ENCODE data around the gene PRKG1.

DNA sequence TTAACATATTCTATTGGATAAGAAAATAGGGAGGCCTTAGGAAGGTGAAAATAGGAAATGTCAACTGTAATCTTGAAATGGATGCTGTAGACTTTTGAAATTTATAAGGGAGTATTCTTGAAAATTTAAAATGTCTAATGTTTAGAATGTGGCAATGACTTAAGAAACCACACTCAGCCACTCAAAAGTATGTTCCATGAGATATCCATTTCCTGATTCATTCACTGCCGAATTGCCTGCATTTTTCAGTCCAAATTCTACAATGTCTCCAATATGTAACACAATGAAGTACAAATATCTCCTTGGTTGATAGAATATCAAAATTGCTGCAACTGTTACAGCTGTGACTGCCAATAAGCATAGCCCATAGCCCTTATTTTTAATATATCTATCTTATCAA is 25.9 kb downstream of the PRKG1 start:
- TF ChIP-seq, protein P1, sequence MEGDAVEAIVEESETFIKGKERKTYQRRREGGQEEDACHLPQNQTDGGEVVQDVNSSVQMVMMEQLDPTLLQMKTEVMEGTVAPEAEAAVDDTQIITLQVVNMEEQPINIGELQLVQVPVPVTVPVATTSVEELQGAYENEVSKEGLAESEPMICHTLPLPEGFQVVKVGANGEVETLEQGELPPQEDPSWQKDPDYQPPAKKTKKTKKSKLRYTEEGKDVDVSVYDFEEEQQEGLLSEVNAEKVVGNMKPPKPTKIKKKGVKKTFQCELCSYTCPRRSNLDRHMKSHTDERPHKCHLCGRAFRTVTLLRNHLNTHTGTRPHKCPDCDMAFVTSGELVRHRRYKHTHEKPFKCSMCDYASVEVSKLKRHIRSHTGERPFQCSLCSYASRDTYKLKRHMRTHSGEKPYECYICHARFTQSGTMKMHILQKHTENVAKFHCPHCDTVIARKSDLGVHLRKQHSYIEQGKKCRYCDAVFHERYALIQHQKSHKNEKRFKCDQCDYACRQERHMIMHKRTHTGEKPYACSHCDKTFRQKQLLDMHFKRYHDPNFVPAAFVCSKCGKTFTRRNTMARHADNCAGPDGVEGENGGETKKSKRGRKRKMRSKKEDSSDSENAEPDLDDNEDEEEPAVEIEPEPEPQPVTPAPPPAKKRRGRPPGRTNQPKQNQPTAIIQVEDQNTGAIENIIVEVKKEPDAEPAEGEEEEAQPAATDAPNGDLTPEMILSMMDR (IDR thresholded peaks at IDR 0.05; ENCODE audit: low read depth, low read length): no peak
- TF ChIP-seq EZH2phosphoT487 (IDR thresholded peaks at IDR 0.05; ENCODE audit: low read depth): no peak

Data from OCI-LY3 (cell line).